MM.1S (cell line): ENCODE measurements around the gene WWC2.

ENCODE experiments used
- CTCF ChIP-seq: fragments of 300-600 bp; sonication (generic); IDR thresholded peaks from 2 replicates; pipeline ENCODE4 v1.5.1; 2016; ENCODE audit warnings: antibody characterized with exemption, low read length, mixed read lengths
- EZH2phosphoT487 ChIP-seq: fragments of 300-600 bp; sonication (generic); IDR thresholded peaks from 2 replicates; pipeline ENCODE4 v1.6.1; 2018; ENCODE audit warnings: antibody characterized with exemption, low read length

DNA sequence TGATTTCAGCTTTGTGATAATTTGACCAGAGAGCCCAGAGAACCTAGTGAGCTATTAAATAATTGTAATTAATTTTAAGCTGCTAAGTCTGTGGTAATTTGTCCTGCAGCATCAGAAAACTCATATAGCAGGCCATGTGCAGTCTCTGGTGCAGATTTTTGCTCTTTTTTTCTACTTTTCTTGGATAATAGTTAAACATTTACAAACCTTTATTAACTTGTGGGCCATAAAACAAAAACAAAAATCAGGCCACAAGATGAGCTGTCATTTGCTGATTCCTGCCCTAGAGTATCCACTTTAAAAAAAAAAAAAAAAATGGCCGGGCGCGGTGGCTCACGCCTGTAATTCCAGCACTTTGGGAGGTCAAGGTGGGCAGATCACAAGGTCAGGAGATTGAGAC is 121.2 kb downstream of the WWC2 start:
- TF ChIP-seq CTCF (no peak), EZH2phosphoT487 (no peak)
